ENCODE results near the gene LTBP3. TPM values are rescaled to one million over a fixed set of nuclear protein-coding genes. Genes with fewer than 3 reads are reported as not detected.

Gene LTBP3
- total RNA-seq, 1 donor: 47.3 TPM

DNA sequence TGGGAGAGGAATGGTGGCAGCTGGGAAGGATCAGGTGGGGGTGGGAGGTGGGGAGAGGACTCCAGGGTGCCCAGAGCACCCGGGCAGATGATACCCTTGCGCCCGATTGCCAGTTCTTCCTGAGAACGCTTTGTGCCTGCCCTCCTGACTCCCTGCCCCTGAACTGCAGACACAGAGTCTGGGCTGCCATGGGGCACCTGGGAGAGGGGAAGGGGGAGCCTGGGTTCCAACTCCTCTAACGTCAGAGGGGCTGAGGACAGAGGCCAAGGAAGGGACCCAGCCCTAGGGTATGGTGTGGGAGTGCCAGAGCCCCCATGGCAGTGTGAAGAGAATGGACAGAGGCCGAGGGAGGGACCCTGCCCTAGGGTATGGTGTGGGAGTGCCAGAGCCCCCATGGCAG is 38.4 kb upstream of the LTBP3 start:
- no peak for DNase-seq (ENCODE audit: low read depth)
- no peak overlapping the region for H3K4me3 ChIP-seq (ENCODE audit: low read depth, low read length)
- TF ChIP-seq, protein P1, sequence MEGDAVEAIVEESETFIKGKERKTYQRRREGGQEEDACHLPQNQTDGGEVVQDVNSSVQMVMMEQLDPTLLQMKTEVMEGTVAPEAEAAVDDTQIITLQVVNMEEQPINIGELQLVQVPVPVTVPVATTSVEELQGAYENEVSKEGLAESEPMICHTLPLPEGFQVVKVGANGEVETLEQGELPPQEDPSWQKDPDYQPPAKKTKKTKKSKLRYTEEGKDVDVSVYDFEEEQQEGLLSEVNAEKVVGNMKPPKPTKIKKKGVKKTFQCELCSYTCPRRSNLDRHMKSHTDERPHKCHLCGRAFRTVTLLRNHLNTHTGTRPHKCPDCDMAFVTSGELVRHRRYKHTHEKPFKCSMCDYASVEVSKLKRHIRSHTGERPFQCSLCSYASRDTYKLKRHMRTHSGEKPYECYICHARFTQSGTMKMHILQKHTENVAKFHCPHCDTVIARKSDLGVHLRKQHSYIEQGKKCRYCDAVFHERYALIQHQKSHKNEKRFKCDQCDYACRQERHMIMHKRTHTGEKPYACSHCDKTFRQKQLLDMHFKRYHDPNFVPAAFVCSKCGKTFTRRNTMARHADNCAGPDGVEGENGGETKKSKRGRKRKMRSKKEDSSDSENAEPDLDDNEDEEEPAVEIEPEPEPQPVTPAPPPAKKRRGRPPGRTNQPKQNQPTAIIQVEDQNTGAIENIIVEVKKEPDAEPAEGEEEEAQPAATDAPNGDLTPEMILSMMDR (IDR thresholded peaks at IDR 0.05; ENCODE audit: insufficient read depth, low read length): no peak

DNA sequence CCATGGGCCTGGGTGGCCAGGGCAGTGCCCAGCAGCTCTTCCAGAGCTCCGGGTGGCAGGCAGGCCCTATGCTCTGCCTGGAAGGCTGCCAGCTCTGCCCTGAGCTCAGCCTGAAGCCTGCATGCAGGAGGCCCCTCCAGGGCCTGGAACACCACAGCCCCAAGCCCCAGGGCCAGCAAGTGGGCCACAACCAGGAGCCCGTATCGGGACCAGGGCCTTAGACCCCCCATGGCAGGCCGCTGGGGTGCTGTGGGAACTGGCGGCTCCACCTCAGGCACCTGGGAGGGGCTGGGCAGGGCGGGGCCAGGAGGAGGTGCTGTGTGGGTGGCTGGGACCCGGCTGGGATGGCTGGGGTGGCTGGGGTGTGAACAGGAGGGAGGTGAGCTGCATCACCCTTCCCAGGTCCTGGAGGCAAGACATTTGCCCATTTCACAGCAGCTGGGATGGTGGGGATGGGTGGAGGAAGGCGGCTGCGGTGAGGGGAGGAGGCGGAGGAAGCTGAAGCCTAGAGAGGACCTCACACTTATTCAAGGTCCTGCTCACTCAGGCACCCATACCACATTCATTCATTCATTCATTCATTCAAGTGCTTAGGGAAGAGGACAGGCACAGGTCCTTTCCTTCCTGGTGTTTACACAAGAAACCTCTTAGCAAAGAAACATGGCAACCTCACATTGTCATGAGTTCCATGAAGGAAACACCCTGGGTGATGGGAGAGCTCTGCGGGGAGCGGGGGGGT is 37.6 kb upstream of the LTBP3 start, which contains the start of gene KCNK7:
Gene KCNK7, minus strand, starts transcription at position 258 of the 739 bp plus-strand sequence. Its CDS starts 28 bp downstream, at position 230.
- TF ChIP-seq, protein P1 (IDR thresholded peaks at IDR 0.05; ENCODE audit: insufficient read depth, low read length): no peak
- DNase-seq (ENCODE audit: low read depth): no peak
- H3K4me3 ChIP-seq (ENCODE audit: low read depth, low read length): no peak within 1 kb of the TSS

- no peak overlapping the region for H3K4me3 ChIP-seq (ENCODE audit: low read depth, low read length)
- TF ChIP-seq, protein P1 (IDR thresholded peaks at IDR 0.05; ENCODE audit: insufficient read depth, low read length): no peak
- no peak for DNase-seq (ENCODE audit: low read depth)
These were observed 37.0 kb upstream of the LTBP3 start for GRCh38 chr11:65595131-65595530.

DNA sequence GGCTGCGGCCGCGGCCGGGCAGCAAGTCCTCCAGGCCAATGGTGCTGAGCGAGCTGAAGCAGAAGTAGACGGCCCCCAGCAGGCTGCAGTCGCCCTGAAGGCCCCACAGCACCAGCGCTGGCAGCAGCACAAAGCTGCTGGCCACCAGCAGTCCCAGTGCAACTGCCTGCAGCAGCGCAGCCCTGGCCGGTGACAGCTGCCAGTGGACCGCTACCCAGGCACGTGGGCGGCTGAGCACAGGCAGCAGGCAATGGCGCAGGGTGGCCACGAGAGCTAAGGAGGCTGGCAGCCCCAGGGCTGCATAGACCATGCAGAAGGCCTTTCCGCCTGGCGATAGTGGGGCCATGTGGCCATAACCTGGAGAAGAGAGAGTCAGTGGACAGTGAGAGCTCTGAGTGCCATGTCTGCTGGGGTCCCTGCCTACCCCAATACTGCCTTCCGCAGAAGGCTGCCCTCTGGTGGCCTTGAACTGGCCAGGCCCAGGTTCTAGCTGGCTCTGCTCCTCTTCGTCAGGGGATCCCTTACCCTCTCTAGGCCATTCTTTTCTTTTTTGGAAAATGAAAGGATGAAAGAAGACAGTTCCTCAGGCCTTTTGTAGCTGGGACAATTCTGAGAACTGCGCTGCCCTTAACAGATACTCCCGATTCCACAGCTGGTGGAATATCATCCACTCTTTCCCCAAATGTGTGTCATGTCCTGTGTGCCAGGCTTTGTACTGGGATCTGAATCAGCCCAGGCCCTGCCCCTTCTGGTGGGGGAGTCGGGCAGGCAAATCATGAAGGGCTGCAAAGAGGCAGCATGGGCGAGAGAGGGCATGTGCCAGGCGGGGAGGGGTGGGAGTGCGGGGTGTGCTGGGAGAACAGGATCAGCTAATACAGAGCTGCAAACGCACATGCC is 35.6 kb upstream of the LTBP3 start:
- DNase-seq (ENCODE audit: low read depth): no peak

GRCh38 chr11:65592858-65593517 is 34.8 kb upstream of the LTBP3 start:
- DNase-seq (ENCODE audit: low read depth): no peak
- TF ChIP-seq, protein P1 (IDR thresholded peaks at IDR 0.05; ENCODE audit: insufficient read depth, low read length): no peak

More for the DNA sequence above, 35.6 kb upstream of the LTBP3 start:
- TF ChIP-seq, protein P1 (IDR thresholded peaks at IDR 0.05; ENCODE audit: insufficient read depth, low read length): peak; percentile 73
- no peak overlapping the region for H3K4me3 ChIP-seq (ENCODE audit: low read depth, low read length)

More at GRCh38 chr11:65592858-65593517, 34.8 kb upstream of the LTBP3 start:
- H3K4me3 ChIP-seq (ENCODE audit: low read depth, low read length): no peak overlapping the region
